OCI-LY1 (cell line): Measurements from ENCODE around the gene BAD.

Experiments
- EZH2 ChIP-seq: fragments of 200-600 bp; sonication (generic), shearing (Covaris generic); IDR thresholded peaks from 2 replicates; pipeline ENCODE4 v1.8.0; 2017; ENCODE audit warnings: borderline replicate concordance, mixed run types, mild to moderate bottlenecking, antibody characterized with exemption, low read length, moderate library complexity, mixed read lengths
- TF ChIP-seq, protein P1 (sequence below): fragments of 200-600 bp; sonication (generic), shearing (Covaris generic); IDR thresholded peaks from 2 replicates; pipeline ENCODE4 v1.5.1; 2017; ENCODE audit warnings: mild to moderate bottlenecking, antibody characterized with exemption, low read length, moderate library complexity, mixed read lengths

DNA sequence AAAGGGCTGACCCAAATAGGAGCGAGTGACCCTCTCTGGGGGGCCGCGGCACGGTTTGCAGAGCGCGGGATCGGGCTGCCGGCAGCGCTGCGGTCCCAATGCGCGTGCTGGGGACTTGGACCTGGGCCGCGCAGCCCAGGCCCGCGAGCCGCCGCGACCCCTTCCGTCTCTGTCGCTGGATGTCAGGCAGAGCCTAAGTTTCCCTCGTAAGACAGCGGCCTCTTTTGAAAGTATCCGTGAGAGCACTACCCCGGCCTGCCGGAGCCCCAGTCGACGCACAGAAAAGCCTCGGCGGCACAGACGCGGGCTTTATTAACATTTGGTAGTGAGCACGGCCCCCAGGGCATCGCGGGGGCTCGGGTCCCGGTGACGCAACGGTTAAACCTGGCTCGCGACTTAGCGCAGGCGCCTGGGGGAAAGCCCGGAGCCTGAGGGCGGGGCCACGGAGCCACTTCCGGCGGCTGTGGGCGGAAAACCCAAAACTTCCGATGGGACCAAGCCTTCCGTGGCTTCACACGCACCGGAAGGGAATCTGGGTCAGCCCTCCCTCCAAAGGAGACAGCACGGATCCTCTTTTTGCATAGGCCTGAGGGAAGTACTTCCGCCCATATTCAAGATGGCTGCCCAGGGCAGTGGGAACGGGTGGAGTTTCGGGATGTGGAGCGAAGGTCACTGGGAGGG lies 14.8 kb downstream of the BAD start:
- TF ChIP-seq, protein P1, sequence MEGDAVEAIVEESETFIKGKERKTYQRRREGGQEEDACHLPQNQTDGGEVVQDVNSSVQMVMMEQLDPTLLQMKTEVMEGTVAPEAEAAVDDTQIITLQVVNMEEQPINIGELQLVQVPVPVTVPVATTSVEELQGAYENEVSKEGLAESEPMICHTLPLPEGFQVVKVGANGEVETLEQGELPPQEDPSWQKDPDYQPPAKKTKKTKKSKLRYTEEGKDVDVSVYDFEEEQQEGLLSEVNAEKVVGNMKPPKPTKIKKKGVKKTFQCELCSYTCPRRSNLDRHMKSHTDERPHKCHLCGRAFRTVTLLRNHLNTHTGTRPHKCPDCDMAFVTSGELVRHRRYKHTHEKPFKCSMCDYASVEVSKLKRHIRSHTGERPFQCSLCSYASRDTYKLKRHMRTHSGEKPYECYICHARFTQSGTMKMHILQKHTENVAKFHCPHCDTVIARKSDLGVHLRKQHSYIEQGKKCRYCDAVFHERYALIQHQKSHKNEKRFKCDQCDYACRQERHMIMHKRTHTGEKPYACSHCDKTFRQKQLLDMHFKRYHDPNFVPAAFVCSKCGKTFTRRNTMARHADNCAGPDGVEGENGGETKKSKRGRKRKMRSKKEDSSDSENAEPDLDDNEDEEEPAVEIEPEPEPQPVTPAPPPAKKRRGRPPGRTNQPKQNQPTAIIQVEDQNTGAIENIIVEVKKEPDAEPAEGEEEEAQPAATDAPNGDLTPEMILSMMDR: no peak
- no peak for TF ChIP-seq EZH2
